ENCODE results near the gene KATNAL1.

DNA sequence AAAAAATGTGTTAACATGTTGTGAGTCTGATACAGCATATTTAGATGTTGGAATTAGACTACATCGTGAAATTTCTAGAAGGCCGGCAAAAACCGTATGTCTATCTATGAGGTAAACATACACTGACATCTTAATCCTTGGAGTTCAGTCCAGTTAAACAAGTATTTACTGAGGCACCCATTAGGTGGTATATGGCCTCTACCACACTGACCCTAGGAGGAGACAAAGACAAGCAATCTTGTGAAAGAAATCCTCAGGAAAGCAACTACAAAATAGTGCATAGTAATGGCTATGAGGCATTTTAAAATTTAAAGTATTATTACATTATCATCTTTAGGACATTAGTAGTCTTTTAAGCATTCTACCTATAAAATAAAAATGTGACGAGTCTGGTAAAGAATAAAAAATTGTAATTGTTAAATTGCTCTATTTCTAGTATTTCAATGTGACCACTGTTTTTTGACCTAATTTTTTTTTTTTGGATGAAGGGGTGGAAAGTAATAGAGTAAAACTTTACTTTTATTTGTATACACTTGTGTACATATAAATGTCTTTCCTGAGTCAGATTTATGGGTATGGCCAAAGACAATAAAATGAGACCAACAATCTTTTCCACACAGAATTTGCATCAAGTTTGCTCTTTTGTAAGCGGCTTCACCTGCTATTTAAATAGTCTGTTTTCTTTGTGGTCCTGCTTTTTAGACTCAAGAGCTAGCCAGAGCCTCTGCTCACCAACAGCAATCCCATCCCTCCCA lies 50.5 kb downstream of the KATNAL1 start:
- TF ChIP-seq, protein P1, sequence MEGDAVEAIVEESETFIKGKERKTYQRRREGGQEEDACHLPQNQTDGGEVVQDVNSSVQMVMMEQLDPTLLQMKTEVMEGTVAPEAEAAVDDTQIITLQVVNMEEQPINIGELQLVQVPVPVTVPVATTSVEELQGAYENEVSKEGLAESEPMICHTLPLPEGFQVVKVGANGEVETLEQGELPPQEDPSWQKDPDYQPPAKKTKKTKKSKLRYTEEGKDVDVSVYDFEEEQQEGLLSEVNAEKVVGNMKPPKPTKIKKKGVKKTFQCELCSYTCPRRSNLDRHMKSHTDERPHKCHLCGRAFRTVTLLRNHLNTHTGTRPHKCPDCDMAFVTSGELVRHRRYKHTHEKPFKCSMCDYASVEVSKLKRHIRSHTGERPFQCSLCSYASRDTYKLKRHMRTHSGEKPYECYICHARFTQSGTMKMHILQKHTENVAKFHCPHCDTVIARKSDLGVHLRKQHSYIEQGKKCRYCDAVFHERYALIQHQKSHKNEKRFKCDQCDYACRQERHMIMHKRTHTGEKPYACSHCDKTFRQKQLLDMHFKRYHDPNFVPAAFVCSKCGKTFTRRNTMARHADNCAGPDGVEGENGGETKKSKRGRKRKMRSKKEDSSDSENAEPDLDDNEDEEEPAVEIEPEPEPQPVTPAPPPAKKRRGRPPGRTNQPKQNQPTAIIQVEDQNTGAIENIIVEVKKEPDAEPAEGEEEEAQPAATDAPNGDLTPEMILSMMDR (IDR thresholded peaks at IDR 0.05; ENCODE audit: low read depth, low read length, poor library complexity, severe bottlenecking): no peak
- TF ChIP-seq EZH2phosphoT487 (IDR thresholded peaks at IDR 0.05; ENCODE audit: borderline replicate concordance, low read length): no peak

All from DOHH2 (cell line).